Jurkat, Clone E6-1 (cell line): ENCODE data around the gene POLE4.

Source experiments
- DNase-seq: peaks from one replicate; pipeline ENCODE4 v3.0.0-alpha.2; 2011; ENCODE audit warnings: low read depth, low spot score
- H3K4me3 ChIP-seq: 2 replicates; pipeline ENCODE4 v1.5.1; 2011; ENCODE audit warnings: mild to moderate bottlenecking, low read length, control low read depth, moderate library complexity

The POLE4 gene

GRCh38 chr2:74983631-74984392 is 25.4 kb downstream of the POLE4 start:
- H3K4me3 ChIP-seq = no peak overlapping the region
- DNase-seq = no peak

DNA sequence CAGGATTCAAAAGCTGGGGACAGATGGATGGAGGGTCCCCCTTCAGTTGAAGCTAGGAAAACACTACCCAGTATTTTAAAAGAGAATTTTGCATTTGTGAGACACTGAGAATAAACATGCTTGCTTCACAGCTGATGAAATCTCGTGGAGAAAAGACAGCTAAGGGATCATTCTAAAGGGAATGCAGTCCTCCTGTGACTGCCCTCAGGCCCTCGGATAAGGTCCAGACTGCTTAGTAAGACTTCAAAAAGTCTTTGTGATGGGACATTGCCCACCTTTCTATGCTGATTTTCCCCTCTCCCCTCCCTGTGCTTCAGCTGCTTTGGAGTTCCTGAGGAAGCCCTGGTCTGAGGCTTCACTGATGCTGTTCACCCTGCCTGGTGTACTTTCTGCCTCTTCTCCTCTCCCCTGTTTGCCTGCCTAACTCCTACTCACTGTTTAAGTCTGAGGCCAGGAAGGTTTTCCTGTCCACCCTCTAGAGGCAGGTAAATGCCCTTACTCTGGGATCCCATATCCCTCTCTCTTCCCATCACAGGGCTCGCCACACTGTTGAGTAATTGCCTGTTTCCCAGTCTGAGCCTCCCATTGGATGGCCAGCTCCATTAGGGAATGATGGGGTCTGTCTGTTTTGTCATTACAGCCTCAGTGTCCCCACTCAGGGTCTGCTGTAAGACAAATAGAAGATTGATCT is 26.6 kb downstream of the POLE4 start:
- H3K4me3 ChIP-seq = no peak overlapping the region
- DNase-seq = no peak

DNA sequence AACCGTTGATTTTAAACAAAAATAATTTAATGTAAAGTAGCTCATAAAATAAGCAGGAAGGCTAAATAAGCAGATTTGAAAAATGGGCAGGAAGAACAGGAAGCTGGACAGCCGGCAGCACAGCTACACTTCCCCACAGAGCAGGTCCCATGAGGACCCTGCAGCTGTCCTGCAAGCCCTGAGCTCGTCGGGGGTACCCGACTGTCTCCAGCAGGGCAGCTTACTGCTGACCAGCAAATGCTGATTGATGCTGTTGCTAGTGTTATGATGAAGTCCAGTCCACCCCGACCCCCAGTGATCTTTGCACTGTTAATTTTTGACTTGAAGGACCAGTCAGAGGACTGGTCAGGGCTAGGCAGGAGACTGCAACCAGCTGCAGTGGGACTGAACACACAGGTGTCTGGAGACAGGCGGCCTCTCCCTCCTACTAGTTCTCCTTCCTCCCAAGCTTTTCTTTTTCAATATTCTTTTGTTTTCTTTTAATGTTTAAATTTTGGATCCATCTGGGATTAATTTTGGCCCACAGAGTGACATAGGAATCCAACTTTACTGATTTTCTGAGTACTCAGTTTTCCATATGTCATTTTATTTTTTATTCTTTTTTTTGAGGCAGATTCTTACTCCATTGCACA is 27.7 kb downstream of the POLE4 start:
- DNase-seq = no peak
- H3K4me3 ChIP-seq = no peak overlapping the region

- DNase-seq = no peak
These were observed 33.5 kb downstream of the POLE4 start for GRCh38 chr2:74991977-74992376.

GRCh38 chr2:74999468-74999867 is 41.0 kb downstream of the POLE4 start:
- no peak for DNase-seq
- H3K4me3 ChIP-seq = no peak overlapping the region

More at GRCh38 chr2:74991977-74992376, 33.5 kb downstream of the POLE4 start:
- H3K4me3 ChIP-seq = no peak overlapping the region

- no peak for DNase-seq
- H3K4me3 ChIP-seq = no peak overlapping the region
These were observed 43.6 kb downstream of the POLE4 start for GRCh38 chr2:75002007-75002406.

DNA sequence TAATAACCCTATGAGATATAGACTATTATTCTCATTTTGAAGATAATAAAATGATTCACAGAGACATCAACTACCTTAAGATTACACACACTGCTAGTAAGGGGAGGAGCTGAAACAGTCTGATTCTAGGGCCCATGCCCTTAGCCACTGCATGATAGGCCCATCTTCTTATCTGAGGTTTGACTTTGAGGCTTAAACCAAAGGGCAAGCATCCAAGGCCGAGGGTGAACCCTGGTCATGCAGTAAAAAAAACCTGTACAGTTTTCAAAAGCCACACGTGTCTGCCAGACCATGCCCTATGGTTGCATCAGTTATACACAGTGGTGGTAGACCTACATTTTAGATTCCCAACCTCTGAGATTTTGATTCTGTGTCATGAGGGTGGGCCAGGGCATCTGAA is 44.8 kb downstream of the POLE4 start:
- no peak for DNase-seq
- no peak overlapping the region for H3K4me3 ChIP-seq

DNA sequence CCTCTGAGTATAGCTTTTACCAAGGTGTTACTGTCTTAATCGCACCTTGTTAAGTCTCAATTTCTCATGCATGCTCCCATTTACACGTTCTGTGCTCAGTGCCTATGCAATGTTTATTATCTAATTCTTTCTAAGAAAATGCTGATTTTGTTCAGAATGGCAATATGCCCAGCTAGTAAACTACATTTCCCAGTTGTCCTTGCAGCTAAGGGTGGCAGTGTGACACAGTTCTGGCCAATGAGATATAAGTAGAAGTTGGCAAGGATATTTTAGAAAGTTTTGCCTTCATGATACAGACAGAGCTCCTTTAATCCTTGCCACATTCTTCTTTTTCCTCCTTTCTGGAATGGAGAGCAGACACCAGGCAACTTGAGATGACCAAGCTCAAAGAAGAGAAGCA is 45.3 kb downstream of the POLE4 start:
- no peak overlapping the region for H3K4me3 ChIP-seq
- DNase-seq = no peak

DNA sequence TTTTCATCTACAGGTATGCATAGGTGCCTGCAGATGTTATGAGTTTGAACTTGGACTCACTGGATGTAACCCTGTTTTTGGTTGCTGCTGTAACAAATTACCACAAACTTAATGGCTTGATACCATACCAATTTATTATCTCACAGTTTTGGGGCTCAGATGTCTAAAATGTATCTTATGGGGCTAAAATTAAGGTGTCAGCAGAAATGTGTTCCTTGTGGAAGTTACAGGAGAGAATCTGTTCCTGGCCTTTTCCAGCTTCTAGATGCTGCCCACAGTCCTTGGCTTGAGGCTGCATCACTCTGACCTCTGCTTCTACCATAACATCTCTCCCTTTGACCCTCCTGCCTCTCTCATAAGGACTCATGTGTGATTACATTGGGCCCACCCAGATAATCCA is 47.6 kb downstream of the POLE4 start:
- no peak overlapping the region for H3K4me3 ChIP-seq
- DNase-seq = no peak

DNA sequence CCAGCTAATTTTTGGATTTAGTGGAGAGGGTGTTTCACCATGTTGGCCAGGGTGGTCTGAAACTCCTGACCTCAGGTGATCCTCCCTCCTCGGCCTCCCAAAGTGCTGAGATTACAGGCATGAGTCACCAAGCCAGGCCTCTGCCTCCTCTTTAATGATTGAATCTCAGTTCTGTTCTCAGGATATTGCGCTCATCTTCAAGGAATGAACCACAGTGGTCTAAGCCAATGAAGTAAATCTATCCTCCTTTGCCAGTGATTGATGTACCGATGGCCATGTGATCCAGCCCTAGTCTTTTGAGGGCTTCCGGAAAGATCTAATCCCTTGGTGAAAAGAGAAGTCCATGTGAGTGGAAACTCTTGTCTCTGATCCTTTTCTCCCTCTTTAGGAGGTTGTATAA is 48.6 kb downstream of the POLE4 start:
- no peak overlapping the region for H3K4me3 ChIP-seq
- DNase-seq = no peak

GRCh38 chr2:75007819-75008218 is 49.4 kb downstream of the POLE4 start:
- DNase-seq = no peak
- no peak overlapping the region for H3K4me3 ChIP-seq

GRCh38 chr2:75010571-75010970 is 52.1 kb downstream of the POLE4 start:
- H3K4me3 ChIP-seq = no peak overlapping the region
- DNase-seq = no peak

- H3K4me3 ChIP-seq = no peak overlapping the region
- no peak for DNase-seq
These were observed 53.6 kb downstream of the POLE4 start for GRCh38 chr2:75012080-75012479.

DNA sequence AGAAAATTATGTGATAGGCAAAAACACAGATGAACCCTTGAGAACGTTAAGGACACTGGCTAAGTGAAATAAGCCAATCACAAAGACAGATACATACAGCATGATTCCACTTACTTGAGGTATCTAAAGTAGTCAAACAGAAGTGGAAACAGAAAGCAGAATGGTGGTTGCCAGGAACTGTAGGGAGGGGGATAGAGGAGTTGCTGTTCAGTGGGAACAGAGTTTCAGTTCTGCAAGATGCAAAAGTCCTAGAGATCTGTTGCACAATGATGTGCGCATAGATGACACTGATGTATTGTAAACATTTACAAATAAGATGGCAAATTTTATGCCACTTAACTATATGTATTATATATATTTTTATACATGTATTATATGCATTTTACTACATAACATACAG is 59.7 kb downstream of the POLE4 start:
- H3K4me3 ChIP-seq = no peak overlapping the region
- DNase-seq = no peak
